Jurkat, Clone E6-1 (cell line): ENCODE measurements around the gene GTF2H4.

Experiments
- DNase-seq: peaks from one replicate; pipeline ENCODE4 v3.0.0-alpha.2; 2011; ENCODE audit warnings: low read depth, low spot score
- H3K4me3 ChIP-seq: 2 replicates; pipeline ENCODE4 v1.5.1; 2011; ENCODE audit warnings: mild to moderate bottlenecking, low read length, control low read depth, moderate library complexity

The GTF2H4 gene

DNA sequence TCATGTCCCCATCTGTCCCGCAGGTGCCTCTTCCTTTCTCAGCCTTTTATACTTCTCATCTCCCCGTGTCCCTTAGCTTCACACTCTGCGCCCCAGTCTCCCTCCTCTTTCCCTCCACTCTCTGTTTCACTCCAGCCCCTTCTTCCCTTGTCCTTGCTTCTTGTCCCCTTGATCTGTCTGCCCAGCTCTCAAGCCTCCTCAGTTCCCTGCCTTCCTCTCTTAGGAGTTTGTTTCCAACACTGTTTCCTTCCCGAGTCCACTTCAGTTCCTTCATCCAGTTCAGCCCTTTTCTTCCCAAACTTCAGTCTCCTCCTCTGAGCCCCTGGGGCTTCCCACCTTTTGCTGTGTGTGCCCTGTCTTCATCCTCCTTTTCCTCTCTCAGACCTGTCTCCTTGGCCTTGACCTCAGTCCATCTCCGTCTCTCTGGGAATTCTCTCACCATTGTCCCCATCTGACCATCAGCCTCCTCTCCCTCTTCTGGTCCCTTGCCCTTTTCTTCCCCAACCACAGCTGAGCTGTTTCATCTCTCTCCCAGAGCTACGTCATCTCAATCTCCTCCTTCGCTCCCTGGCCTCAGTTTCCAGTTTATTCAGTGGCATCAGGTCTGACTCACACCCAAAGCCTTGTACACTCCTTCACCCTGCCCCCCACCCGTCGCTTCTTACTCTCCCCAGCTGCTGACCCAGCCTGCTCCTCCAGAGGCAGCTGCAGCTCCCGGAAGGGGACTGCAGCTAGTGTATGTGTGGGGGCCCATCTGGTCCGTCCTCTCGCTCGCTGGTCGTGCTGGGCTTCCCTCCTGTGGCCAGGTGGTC is 26.4 kb upstream of the GTF2H4 start:
- no peak overlapping the region for H3K4me3 ChIP-seq
- no peak for DNase-seq

DNA sequence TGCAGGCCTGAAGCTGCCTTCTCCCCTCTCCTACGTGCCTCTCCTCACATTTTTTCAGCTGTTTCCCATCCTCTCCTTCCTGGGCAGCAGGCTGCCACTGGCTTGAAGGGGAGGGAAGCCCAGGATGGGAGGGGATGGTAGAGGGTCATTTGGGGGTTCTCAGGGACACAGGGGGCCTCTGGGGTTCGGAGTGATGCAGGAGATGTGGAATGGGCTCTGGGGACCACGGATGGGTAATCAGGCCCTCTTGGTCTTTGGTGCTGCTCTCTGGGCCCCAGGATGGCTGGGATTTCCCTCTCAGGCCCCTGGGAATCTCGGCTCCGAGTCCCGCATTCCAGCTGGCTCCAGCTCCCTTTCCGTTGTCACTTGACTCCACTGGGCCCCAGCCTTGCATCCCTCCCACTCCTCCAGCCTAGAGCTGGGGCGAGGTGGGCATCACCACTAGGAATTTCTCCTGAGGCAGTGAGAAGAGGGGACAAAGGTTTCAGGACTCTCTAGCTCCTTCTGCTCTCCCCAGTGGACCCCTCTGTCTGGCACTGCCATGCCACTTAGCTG is 25.7 kb upstream of the GTF2H4 start:
- DNase-seq, result no peak
- no peak overlapping the region for H3K4me3 ChIP-seq

DNA sequence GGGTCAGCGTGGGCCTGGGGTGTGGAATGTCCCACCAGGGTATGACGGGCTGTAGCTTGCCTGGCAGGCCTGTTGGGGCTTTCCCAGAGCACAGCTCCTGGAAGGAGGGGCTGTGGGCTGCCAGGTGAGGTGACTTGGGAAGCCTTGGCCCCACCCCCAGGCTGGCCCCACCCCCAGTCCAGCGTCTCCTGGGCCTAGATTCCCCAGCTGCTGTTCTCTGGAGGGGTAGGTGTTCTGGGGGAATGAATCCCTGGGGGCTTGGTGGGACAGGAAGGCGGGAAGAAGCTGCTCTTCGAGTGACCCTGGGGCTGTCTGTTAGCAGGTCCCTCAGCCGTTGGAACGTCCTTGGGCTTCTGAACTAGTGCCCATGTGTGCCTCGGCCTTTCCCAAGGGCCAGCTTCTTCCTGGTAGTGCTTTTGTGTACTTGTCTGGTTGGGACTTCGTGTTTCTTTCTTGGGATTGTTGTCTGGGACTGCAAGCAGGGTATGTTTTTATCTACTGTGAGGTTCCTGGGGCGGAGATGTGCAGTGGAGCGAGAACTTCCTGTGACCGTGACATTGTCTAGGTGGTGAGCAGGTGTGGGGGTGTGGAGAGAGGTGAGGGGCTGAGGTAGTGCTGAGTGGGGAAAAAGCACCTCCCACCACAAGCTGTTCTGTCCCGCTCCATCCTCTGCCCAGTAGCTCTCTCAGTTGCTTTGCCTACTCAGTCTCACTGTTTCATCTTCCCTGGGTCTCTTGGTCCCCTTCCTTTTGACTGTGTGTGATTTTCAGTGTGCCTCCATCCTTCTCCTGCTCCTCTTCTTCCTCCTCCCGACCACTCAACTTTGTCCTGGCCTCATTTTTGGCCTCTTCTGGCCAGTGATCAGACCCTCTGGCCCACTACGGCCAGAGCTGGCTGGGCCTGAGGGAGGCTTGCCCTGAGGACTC is 25.0 kb upstream of the GTF2H4 start:
- H3K4me3 ChIP-seq, result no peak overlapping the region; the same call in 1 of the 2 replicates
- no peak for DNase-seq

DNA sequence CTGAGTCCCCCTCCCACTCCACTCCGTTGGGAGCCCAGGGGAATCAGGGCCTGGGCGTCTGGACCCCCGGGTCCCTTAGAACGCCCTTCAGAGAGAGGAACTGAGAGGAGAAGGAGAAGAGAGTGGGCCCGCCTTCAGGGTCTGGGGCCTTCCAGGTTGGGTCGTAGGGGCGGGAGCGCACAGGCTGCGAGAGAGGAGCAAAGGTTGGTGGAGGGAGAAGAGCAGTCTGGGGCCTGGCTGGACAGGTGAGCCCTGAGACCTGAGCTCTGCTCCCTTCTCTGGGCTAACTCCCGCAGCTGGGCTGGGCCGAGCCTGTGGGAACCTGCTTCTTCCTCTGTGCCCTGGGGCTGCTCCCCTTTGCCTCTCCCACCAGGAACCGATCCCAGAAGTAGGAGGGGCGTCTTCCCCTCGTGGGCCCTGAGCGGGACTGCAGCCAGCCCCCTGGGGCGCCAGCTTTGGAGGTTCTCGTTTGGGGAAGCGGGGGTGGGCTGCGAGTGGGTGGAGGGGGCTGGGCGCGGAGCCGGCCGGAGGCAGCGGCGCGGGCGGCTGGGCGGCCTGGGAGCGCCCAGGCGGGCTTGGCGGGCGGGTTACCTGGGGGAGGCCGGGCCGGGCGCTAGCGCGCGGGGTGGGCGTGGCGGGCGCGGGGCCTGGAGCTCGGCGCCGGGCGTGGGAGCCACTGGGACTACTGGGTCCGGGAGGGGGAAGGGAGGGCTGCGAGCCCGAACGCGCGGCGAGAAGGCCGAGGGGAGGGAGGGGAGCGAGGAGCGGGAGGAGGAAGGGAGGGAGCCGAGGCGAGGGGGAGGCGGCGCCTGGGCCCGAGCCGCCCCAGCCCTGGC is 24.1 kb upstream of the GTF2H4 start, which contains the start of gene DDR1:
Gene DDR1 (plus strand): TSS at position 835 of the 836 bp plus-strand sequence. CDS start 4,211 bp downstream, outside the sequence.
- H3K4me3 ChIP-seq, result peak within 1 kb of the TSS; percentile 57
- DNase-seq, result no peak

DNA sequence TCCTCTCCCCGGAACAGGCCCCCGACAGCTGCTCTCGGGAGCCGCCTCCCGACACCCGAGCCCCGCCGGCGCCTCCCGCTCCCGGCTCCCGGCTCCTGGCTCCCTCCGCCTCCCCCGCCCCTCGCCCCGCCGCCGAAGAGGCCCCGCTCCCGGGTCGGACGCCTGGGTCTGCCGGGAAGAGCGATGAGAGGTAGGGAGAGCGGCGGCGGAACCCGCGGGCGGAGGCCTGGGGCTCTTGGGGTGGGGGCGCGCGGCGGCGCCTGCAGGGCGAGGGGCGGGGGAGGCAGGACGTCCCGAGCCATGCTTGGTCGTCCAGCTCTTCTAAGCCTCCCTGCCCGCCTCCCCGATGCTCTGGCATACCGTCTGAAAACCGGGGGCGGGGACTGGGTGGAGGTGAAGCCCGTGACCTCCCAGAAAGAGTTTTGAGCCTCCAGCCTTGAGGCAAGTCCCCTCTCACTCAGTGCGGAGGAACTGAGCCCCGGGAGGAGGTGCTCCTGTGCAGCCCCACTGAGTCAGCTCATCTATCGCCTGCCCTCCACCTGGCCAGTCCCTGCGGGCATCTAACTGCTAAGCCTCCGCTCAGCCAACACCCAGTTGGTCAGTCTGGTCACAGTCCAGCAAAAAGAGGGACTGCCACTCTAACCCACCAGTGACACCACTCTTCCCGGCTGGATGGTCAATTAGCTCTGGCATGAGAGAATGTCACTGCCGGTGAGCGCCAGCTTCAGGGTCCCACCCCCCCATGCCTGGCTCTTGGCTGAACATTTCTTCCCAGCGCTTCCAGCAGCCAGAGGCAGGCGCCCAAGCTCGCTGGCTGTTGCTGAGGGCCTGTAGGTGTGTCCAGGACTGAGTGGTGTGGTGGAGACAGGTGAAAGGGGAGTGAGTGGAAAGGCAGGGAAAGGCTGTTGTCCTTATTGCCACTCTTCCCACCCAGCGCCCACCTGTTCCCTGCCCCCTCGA is 23.2 kb upstream of the GTF2H4 start:
- DNase-seq, result no peak
- peak overlapping the region; percentile 57 for H3K4me3 ChIP-seq

DNA sequence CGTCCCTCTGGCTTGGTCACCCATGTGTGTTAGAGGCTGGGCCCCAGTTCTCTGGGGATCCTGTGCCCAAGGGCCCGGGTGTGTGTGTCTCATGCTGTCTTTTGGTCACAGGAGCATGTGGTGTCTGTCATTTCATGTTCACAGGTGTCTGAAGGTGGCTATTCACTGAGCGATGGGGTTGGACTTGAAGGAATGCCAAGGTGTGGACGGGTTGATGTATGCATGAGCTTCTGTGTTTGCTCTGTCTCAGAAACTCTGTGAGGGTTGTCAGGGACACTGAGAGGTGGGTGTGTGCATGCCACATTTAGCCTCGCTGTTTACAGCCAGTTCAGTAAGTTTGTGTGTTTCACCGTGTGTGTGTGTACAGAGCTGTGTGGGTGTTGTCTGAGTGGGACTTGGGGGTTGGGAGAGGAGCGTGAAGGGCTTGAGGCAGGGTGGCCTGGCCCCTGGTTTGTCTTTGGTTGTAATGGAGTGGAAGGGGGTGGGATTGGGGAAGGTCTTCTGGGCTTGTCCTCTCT is 22.5 kb upstream of the GTF2H4 start:
- H3K4me3 ChIP-seq, result no peak overlapping the region
- no peak for DNase-seq

DNA sequence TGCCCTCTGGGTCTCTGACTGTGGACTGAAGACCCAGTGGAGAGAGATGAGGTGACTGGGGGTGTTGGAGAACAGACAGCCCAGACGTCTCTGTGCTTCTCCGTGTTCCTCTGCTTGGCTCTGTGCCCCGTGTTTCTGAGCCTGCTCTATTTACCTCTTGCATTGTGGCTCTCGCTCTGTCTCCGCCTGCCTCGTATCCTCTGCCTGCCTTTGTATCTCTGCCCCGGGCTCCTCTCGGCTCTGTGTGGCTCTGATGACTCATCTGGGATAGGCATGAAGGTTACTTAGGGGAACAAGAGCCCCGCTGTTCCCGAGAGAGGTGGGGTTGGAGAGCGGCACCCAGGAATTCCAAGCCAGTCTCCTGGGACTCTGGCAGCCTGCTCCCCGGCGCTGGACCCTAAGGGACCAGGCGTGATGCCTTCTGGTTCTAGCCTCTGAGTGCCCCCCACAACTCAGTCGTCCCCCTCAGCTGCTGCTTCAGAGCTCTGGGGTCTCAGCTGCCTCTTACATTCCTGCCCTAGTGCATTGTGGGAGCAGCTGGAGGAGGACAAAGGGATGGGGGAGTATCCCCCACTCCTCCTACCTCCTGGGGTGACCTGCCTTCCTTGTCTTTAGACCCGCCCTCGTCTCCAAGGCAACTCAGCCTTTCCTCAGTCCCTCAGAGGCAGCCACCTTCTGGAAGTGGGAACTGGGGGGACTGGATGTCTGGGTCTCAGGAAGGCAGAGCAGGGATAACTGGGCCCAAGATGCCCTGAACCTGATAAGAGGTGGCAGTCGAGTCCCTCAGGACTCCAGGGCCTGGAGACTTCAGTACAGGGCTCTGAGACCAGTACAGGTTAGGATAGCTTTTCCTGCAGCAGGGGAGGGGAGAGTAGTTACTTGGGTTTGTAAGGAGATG is 21.8 kb upstream of the GTF2H4 start:
- no peak for DNase-seq
- H3K4me3 ChIP-seq, result no peak overlapping the region

DNA sequence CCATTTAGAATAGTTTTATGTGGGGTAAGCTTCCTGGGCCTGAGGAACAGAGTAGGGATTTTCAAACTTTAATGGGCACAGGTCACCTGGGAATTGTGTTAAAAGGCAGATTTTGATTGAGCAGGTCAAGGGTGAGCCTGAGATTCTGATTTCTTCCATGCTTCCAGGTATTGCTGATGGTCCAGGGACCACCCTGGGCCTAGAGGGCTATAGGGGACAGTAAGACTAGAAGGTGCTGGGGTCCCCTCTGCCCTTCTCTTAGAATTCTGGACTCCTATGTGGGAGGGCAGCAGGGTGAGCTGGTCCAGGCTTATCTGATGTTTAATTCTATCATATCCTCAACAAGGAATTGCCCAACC is 21.1 kb upstream of the GTF2H4 start:
- no peak for DNase-seq
- H3K4me3 ChIP-seq, result no peak overlapping the region

DNA sequence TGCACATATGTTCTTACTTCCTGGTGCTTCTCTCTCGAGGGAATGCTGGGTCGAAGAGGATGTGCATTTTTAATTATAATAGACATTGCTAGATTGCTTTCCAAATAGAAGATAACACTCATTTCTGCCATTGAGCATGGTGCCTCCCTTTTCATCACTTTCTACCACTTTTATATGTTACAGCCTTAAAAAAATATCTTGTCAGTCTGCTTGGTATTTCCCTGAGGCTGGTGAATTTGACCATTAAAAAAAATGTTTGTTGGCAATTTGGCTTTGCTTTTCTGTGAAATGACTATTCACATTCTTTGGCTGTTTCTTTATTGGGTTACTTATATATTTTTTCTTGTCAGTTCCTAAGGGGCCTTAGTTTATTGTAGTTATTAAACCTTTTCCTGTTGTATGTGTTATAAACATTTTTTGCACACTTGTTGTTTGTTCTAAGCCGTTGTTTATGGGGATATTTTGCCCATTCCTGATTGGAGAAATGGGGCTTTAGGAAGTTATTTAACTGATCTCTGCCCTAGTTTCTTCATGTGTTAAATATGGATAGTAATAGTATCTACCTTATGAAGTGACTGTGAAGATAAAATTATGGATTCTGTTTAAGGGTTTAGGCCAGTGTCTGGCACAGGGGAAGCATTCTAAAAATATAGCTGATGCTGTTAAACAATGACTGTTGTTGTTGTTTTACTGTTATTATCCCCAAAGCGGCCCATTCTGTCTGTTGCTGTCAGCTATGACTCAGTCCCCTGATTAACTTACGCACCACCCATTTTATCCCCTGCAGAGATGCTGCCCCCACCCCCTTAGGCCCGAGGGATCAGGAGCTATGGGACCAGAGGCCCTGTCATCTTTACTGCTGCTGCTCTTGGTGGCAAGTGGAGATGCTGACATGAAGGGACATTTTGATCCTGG is 19.8 kb upstream of the GTF2H4 start:
- no peak for DNase-seq
- no peak overlapping the region for H3K4me3 ChIP-seq

DNA sequence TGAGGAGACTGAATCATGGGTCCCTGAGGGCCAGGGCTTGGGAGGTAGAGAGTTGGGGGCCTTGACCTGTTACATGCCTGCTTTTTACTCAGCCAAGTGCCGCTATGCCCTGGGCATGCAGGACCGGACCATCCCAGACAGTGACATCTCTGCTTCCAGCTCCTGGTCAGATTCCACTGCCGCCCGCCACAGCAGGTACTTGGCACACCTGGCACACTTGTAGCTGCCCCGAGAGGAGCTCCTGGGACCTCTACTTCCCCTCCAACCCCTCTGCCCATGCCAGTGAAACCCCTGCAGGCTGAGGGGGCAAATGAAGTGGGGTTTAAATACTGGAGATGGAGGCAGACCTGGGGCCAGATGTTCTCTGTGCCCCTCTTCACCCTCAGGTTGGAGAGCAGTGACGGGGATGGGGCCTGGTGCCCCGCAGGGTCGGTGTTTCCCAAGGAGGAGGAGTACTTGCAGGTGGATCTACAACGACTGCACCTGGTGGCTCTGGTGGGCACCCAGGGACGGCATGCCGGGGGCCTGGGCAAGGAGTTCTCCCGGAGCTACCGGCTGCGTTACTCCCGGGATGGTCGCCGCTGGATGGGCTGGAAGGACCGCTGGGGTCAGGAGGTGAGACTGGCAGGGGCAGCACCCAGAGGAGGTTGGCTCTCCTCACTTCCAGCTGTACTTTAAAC is 19.1 kb upstream of the GTF2H4 start:
- DNase-seq, result no peak
- no peak overlapping the region for H3K4me3 ChIP-seq

DNA sequence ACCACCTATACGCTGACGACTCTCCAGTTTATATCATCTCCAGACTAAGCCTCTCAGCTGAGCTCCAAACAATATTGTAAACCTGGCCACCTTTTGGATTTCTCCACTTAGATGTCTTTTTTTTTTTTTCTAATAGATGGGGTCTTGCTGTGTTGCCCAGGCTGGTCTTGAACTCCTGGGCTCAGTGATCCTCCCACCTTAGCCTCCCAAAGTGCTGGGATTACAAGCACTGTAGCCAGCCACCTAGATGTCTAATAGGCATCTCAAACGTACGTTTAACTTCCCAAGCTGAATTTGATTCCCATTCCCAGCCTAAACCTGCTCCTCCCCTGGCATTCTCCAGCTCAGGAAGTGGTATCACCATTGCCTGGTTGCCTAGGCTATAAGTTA is 18.5 kb upstream of the GTF2H4 start:
- H3K4me3 ChIP-seq, result no peak overlapping the region
- DNase-seq, result no peak

DNA sequence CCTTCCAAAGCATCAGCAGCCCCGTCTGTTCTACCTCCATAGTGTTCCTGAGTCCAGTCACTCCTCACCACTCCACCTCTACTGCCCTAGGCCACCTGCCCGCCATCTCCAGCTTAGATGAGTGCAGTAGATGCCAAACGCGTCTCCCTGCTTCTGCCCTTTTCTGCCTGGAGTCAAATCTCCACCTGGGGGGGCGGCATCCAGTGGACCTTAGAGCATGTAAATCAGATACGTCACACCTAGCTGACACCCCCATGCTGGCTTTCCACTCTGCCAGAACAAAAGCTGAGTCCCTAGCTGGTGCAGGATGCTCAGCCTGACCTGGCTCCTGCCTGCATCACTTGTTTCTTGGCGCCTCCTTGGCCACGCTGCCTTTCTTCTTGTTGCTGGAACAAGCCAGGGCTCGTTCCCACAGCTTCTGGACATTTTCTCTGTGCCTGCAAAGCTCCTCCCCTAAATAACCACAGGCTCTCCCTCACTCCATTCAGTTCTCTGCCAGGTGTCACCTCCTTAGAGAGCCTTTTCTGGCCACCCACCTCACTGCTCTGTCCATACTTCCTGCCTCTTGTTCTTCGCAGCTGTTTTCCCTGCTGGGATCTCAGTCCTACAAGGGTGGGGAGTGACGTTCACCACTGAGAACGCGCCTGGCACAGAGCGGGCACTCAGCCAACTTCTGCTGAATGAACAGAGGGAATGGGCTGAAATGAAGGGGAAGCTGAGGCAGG is 17.9 kb upstream of the GTF2H4 start:
- no peak overlapping the region for H3K4me3 ChIP-seq
- no peak for DNase-seq

DNA sequence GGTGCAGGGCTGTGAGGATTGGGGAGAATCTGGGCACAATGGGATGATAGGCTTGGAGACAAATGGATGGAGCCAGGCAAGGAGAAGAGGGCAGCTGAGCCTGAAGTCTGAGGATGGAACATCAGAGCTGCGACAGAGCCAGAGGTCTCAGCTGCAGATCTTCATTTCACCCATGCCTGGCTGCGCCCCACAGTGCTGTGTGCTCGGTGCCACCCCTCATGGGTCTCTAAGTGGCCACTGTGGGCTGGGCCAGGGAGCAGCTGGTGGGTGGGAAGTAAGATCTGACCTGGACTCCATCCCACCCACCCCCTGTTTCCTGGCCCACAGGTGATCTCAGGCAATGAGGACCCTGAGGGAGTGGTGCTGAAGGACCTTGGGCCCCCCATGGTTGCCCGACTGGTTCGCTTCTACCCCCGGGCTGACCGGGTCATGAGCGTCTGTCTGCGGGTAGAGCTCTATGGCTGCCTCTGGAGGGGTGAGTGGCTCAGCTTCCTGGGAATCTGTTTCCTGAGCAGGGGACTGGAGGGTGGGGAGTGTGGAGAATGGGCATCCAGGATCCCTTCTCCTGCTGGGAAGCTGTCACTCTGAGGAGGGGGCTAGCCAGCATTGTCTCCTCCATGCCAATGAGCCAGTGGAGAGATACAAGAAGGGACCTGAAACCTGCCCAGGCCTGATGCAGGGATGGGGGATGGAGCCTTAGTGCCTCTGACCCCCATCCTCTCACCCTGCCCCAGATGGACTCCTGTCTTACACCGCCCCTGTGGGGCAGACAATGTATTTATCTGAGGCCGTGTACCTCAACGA is 17.2 kb upstream of the GTF2H4 start:
- no peak overlapping the region for H3K4me3 ChIP-seq
- DNase-seq, result no peak

DNA sequence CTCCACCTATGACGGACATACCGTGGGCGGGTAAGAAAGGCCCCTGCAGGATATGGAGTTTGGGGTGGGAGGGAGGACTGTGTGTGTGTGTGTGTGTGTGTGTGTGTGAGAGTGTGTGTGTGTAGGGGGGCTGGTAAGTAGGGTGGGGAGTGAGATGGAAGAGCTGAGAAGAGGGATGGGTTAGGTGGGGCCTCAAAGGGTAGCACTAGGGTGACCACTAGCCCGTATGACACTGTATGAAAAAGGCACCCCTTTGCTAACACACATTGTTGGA is 16.6 kb upstream of the GTF2H4 start:
- no peak for DNase-seq
- no peak overlapping the region for H3K4me3 ChIP-seq
